HL-60 (cell line): Measurements from ENCODE around the gene NPHP4.

Experiments
- CTCF ChIP-seq: IDR thresholded peaks from one replicate; pipeline ENCODE4 v1.5.1; 2011; ENCODE audit warnings: low read length, control low read depth, inconsistent platforms; ENCODE audit not compliant: insufficient read depth
- GABPA ChIP-seq: IDR thresholded peaks from 2 replicates; pipeline ENCODE4 v1.6.1; 2012; ENCODE audit warnings: low read depth
- POLR2AphosphoS5 ChIP-seq: IDR thresholded peaks from 2 replicates; pipeline ENCODE4 v1.6.1; 2012; ENCODE audit warnings: low read depth
- SPI1 ChIP-seq: IDR thresholded peaks from 2 replicates; pipeline ENCODE4 v1.6.1; 2012; ENCODE audit warnings: low read depth, mild to moderate bottlenecking, borderline replicate concordance

GRCh38 chr1:5883129-5884048 lies 108.8 kb downstream of the NPHP4 start:
- TF ChIP-seq CTCF (no peak), POLR2AphosphoS5 (no peak), GABPA (no peak), SPI1 (no peak)
